B cell (primary cell): Measurements from ENCODE around the gene OR2L3. TPM values are rescaled to one million over a fixed set of nuclear protein-coding genes. Genes with fewer than 3 reads are reported as not detected.
"Not testable (repeated sequence)": the region's sequence is repeated elsewhere in the genome, so short reads cannot be mapped to it uniquely, and the experiment has no call there.

Source experiments
- ATAC-seq: fragments of 200-7000 bp; cut with Tn5 transposase; one replicate; pipeline ENCODE4 v1.10.0; 2021; ENCODE audit warnings: low read depth, mild to moderate bottlenecking, moderate number of reproducible peaks, moderate library complexity
- CTCF ChIA-PET: fragments of 350-600 bp; sonication (Branson Sonifier 250); formaldehyde crosslinking; loops from one replicate; lab custom pipeline; 2021; ENCODE audit warnings: antibody characterized with exemption, inconsistent platforms; lab: Charles Lee
- POLR2A ChIA-PET: fragments of 350-600 bp; sonication (Branson Sonifier 250); formaldehyde crosslinking; loops from one replicate; lab custom pipeline; 2021; ENCODE audit warnings: antibody characterized with exemption; lab: Charles Lee
- DNase-seq: peaks from one replicate; pipeline ENCODE4 v3.0.0; 2013
- H2AFZ ChIP-seq: 2 replicates; pipeline ENCODE4 v1.6.1; 2012; ENCODE audit warnings: mild to moderate bottlenecking, low read depth, low read length; ENCODE audit not compliant: insufficient read depth, poor library complexity, severe bottlenecking
- H3K27ac ChIP-seq, 2 donors: 1 replicate in 1 of 2; 2 replicates in 1 of 2; pipeline ENCODE4 v1.5.1; 2012 to 2013; ENCODE audit warnings: low read length in 2 of 2, mild to moderate bottlenecking in 2 of 2, moderate library complexity in 1 of 2
- H3K27me3 ChIP-seq, 4 experiments: fragments of 200-600 bp in 1 of 4; sonication (generic) in 1 of 4; replicated peaks in 1 of 4; 1 replicate in 2 of 4; 2 replicates in 2 of 4; pipeline versions ENCODE4 v1.6.1 to v1.7.0; 2013 to 2016; ENCODE audit warnings: low read length in 3 of 4, mild to moderate bottlenecking in 2 of 4, mixed read lengths in 1 of 4, moderate library complexity in 1 of 4; ENCODE audit not compliant: insufficient read depth in 4 of 4, control insufficient read depth in 3 of 4; ENCODE audit errors: control extremely low read depth in 1 of 4
- H3K36me3 ChIP-seq, 2 experiments: replicated peaks in 1 of 2; 1 replicate in 1 of 2; 2 replicates in 1 of 2; pipeline versions ENCODE4 v1.6.1 to v1.7.1; 2013; ENCODE audit warnings: low read length in 1 of 2; ENCODE audit not compliant: insufficient read depth in 2 of 2, control insufficient read depth in 1 of 2; ENCODE audit errors: control extremely low read depth in 1 of 2, extremely low read depth in 1 of 2
- H3K4me1 ChIP-seq, 2 donors: fragments of 200-600 bp in 1 of 2; sonication (generic) in 1 of 2; 1 replicate in 1 of 2; 2 replicates in 1 of 2; pipeline versions ENCODE4 v1.5.1 to v1.6.1; 2013 to 2017; ENCODE audit warnings: low read length in 2 of 2; ENCODE audit not compliant: control insufficient read depth in 2 of 2, insufficient read depth in 2 of 2
- H3K4me2 ChIP-seq: replicated peaks from 2 replicates; pipeline ENCODE3; 2012; ENCODE audit warnings: mild to moderate bottlenecking, low read depth, low read length; ENCODE audit not compliant: poor library complexity, severe bottlenecking
- H3K4me3 ChIP-seq, 5 experiments: fragments of 200-600 bp in 1 of 5; sonication (generic) in 1 of 5; 1 replicate in 3 of 5; 2 replicates in 2 of 5; pipeline versions ENCODE4 v1.5.1 to v1.7.0; 2011 to 2016; ENCODE audit warnings: low read length in 4 of 5, mild to moderate bottlenecking in 4 of 5, low read depth in 2 of 5, control low read depth in 1 of 5, moderate library complexity in 1 of 5; ENCODE audit not compliant: insufficient read depth in 1 of 5; ENCODE audit errors: control extremely low read depth in 1 of 5, extremely low read depth in 1 of 5
- H3K79me2 ChIP-seq: fragments of 200-600 bp; sonication (generic); one replicate; pipeline ENCODE4 v1.6.0; 2016; ENCODE audit warnings: low read length; ENCODE audit not compliant: control insufficient read depth, insufficient read depth
- H3K9ac ChIP-seq: fragments of 200-600 bp; sonication (generic); 2 replicates; pipeline ENCODE4 v1.6.1; 2017; ENCODE audit warnings: mild to moderate bottlenecking, low read length, moderate library complexity
- H3K9me3 ChIP-seq, 3 donors: one replicate each; pipeline versions ENCODE4 v1.6.1 to v1.7.1; 2013; ENCODE audit warnings: low read length in 2 of 3; ENCODE audit not compliant: control insufficient read depth in 2 of 3, insufficient read depth in 1 of 3; ENCODE audit errors: control extremely low read depth in 1 of 3
- H4K20me1 ChIP-seq: 2 replicates; pipeline ENCODE4 v1.6.0; 2012; ENCODE audit warnings: mild to moderate bottlenecking, low read length; ENCODE audit not compliant: insufficient read depth, control insufficient read depth, poor library complexity, severe bottlenecking
- H3K27ac Mint-ChIP-seq: one replicate; pipeline ENCODE4 v1.8.0; 2021; ENCODE audit warnings: mixed read lengths
- H3K27me3 Mint-ChIP-seq: one replicate; pipeline ENCODE4 v1.8.0; 2021; ENCODE audit warnings: mixed read lengths
- H3K4me1 Mint-ChIP-seq: one replicate; pipeline ENCODE4 v1.8.0; 2021; ENCODE audit warnings: mixed read lengths
- H3K4me3 Mint-ChIP-seq: one replicate; pipeline ENCODE4 v1.8.0; 2021; ENCODE audit warnings: mixed read lengths
- H3K9me3 Mint-ChIP-seq: one replicate; pipeline ENCODE4 v1.8.0; 2022; ENCODE audit warnings: mixed read lengths; ENCODE audit not compliant: insufficient read depth
- CTCF ChIP-seq: fragments of 200-600 bp; IDR thresholded peaks from one replicate; pipeline ENCODE4 v1.8.0; 2022; ENCODE audit warnings: antibody characterized with exemption, mild to moderate bottlenecking
- EZH2 ChIP-seq: IDR thresholded peaks from 2 replicates; pipeline ENCODE4 v1.6.1; 2012; ENCODE audit warnings: borderline replicate concordance, low read depth, mild to moderate bottlenecking, moderate library complexity, low read length; ENCODE audit not compliant: insufficient read depth, poor library complexity, severe bottlenecking
- WGBS: methylation state at CpG from one replicate; pipeline ENCODE4 v1.1.5; 2013; ENCODE audit warnings: missing lambda C conversion rate; ENCODE audit not compliant: insufficient coverage; 5-methylcytosine and 5-hydroxymethylcytosine counted together
- intact Hi-C: fragments of 100-400 bp; cut with micrococcal nuclease; formaldehyde crosslinking; loops from one replicate; pipeline ENCODE4 v1.10.0; 2022
- polyA plus RNA-seq: library from polyadenylated mRNA; depleted of rRNA; stranded (reverse); fragments of >200 nt; gene quantifications from 2 replicates; pipeline ENCODE4 v1.2.3, GENCODE V29; 2012
- total RNA-seq, 2 donors: library from RNA; stranded (reverse); fragments of 120-200 nt in 1 of 2; gene quantifications; 1 replicate in 1 of 2; 2 replicates in 1 of 2; pipeline versions ENCODE4 v1.2.3 to v1.2.4, GENCODE V29; 2013 to 2022

OR2L3 gene
- total and polyA plus RNA-seq, 2 donors (not counting 1 experiment from before 2014, with no cell fraction given), result 0.42 TPM; not detected in 1

- Mint-ChIP-seq H3K4me1 (no peaks in the 10 kb centered on the region), H3K27ac (no peak overlapping the region), H3K4me3 (no peak overlapping the region), H3K9me3 (peaks cover 2% of the 10 kb centered on the region), H3K27me3 (no peaks in the 10 kb centered on the region)
- ChIA-PET CTCF (no interaction called here), POLR2A (no interaction called here)
- no peak for DNase-seq
- no peaks in the 10 kb centered on the region for H4K20me1 ChIP-seq
- no peaks in the 10 kb centered on the region for H3K4me1 ChIP-seq
- no peaks in the 10 kb centered on the region for H3K27me3 ChIP-seq
- H3K4me3 ChIP-seq, result no peak overlapping the region
- no peaks in the 10 kb centered on the region for H3K79me2 ChIP-seq
- TF ChIP-seq EZH2, result no peak
- TF ChIP-seq CTCF, result no peak
- no peaks in the 10 kb centered on the region for H3K36me3 ChIP-seq
- intact Hi-C loops, result no loop called here
- ATAC-seq, result no peak
- peaks cover 0 to 2% (median 0%) of the 10 kb centered on the region in 3 donors for H3K9me3 ChIP-seq
- H3K4me2 ChIP-seq, result no peak overlapping the region
- no peak overlapping the region for H2AFZ ChIP-seq
- no peak overlapping the region for H3K27ac ChIP-seq
- no CpG with 5 or more reads among the region's 2 CpGs for WGBS
- H3K9ac ChIP-seq, result no peak overlapping the region
These were observed 18.4 kb downstream of the OR2L3 start for GRCh38 chr1:248065071-248065470.

DNA sequence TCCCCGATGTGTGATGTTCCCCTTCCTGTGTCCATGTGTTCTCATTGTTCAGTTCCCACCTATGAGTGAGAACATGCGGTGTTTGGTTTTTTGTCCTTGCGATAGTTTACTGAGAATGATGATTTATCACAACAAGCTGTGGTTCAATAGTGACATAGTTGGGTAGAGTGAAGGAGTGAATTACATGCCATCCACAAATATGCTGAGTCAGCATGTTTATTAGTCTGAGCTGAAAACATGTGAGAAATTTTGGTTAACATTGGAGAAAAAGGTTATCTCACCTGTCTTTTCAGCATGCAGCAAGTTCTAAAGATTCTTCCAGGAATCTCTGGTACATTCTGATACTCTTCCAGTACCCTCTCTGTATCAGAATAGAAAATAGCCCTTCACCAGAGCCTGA lies 19.0 kb downstream of the OR2L3 start:
- Mint-ChIP-seq H3K4me1 (no peaks in the 10 kb centered on the region), H3K27ac (no peak overlapping the region), H3K27me3 (no peaks in the 10 kb centered on the region), H3K9me3 (peaks cover 2% of the 10 kb centered on the region), H3K4me3 (no peak overlapping the region)
- no CpG with 5 or more reads among the region's 3 CpGs for WGBS
- Histone ChIP-seq H3K27ac (no peak overlapping the region), H3K9ac (no peak overlapping the region), H3K79me2 (no peaks in the 10 kb centered on the region), H3K36me3 (no peaks in the 10 kb centered on the region), H3K4me1 (no peaks in the 10 kb centered on the region), H3K9me3 (peaks cover 0 to 2% (median 0%) of the 10 kb centered on the region in 3 donors), H3K27me3 (no peaks in the 10 kb centered on the region), H3K4me3 (no peak overlapping the region), H2AFZ (no peak overlapping the region), H4K20me1 (no peaks in the 10 kb centered on the region), H3K4me2 (no peak overlapping the region)
- TF ChIP-seq CTCF (no peak), EZH2 (no peak)
- DNase-seq, result no peak
- POLR2A ChIA-PET, result no interaction called here
- CTCF ChIA-PET, result no interaction called here
- intact Hi-C loops, result no loop called here
- ATAC-seq, result no peak

GRCh38 chr1:248083864-248084263 lies 37.2 kb downstream of the OR2L3 start:
- H3K27ac Mint-ChIP-seq, H3K4me3 ChIP-seq, POLR2A ChIA-PET, H3K27ac ChIP-seq, H3K4me3 Mint-ChIP-seq, H3K4me1 ChIP-seq, H3K36me3 ChIP-seq, H2AFZ ChIP-seq, H3K4me2 ChIP-seq, H3K9me3 Mint-ChIP-seq, H3K9ac ChIP-seq, H4K20me1 ChIP-seq, H3K4me1 Mint-ChIP-seq, H3K27me3 Mint-ChIP-seq, H3K27me3 ChIP-seq, ATAC-seq, CTCF ChIA-PET, intact Hi-C loops, H3K79me2 ChIP-seq, DNase-seq, H3K9me3 ChIP-seq: not testable (repeated sequence)
- WGBS, result no CpG with 5 or more reads among the region's 17 CpGs
